Natural killer cell (primary cell): ENCODE results near the gene VAC14. TPM values are rescaled to one million over a fixed set of nuclear protein-coding genes. Genes with fewer than 3 reads are reported as not detected.

ENCODE experiments used
- ATAC-seq, 3 donors: fragments of 150-1000 bp in 2 of 3; fragments of 200-7000 bp in 1 of 3; cut with Tn5 transposase; 1 replicate in 1 of 3; 2 replicates in 2 of 3; pipeline ENCODE4 v1.10.0; 2021; ENCODE audit warnings: mild to moderate bottlenecking in 2 of 3, moderate library complexity in 2 of 3
- DNase-seq, 2 donors: peaks; one replicate each; pipeline versions ENCODE4 v3.0.0 to v3.0.0-alpha.2; 2013 to 2021; ENCODE audit warnings: mixed read lengths in 1 of 2
- H3K27ac ChIP-seq: one replicate; pipeline ENCODE4 v1.5.1; 2013; ENCODE audit warnings: mild to moderate bottlenecking, low read length
- H3K27me3 ChIP-seq: one replicate; pipeline ENCODE4 v1.6.1; 2013; ENCODE audit warnings: low read length; ENCODE audit not compliant: control insufficient read depth, insufficient read depth
- H3K36me3 ChIP-seq: one replicate; pipeline ENCODE4 v1.6.1; 2013; ENCODE audit warnings: low read length; ENCODE audit not compliant: control insufficient read depth, insufficient read depth
- H3K4me1 ChIP-seq: one replicate; pipeline ENCODE4 v1.6.1; 2013; ENCODE audit warnings: low read length; ENCODE audit not compliant: control insufficient read depth, insufficient read depth
- H3K4me3 ChIP-seq: one replicate; pipeline ENCODE4 v1.5.1; 2013; ENCODE audit warnings: low read length
- H3K9me3 ChIP-seq: one replicate; pipeline ENCODE4 v1.6.1; 2013; ENCODE audit warnings: low read length; ENCODE audit not compliant: control insufficient read depth, insufficient read depth
- H3K27ac Mint-ChIP-seq, 2 donors: one replicate each; pipeline ENCODE4 v1.8.0; 2022; ENCODE audit warnings: mild to moderate bottlenecking in 2 of 2, mixed read lengths in 2 of 2, moderate library complexity in 1 of 2
- H3K27me3 Mint-ChIP-seq, 2 donors: one replicate each; pipeline ENCODE4 v1.8.0; 2022; ENCODE audit warnings: low read depth in 2 of 2, mixed read lengths in 2 of 2
- H3K36me3 Mint-ChIP-seq: one replicate; pipeline ENCODE4 v1.8.0; 2022; ENCODE audit warnings: mixed read lengths
- H3K4me1 Mint-ChIP-seq, 2 donors: one replicate each; pipeline ENCODE4 v1.8.0; 2022; ENCODE audit warnings: mixed read lengths in 2 of 2
- H3K4me3 Mint-ChIP-seq: one replicate; pipeline ENCODE4 v1.8.0; 2022; ENCODE audit warnings: mild to moderate bottlenecking, moderate library complexity, mixed read lengths
- H3K9me3 Mint-ChIP-seq, 2 donors: one replicate each; pipeline ENCODE4 v1.8.0; 2022; ENCODE audit warnings: mixed read lengths in 2 of 2
- WGBS: methylation state at CpG from one replicate; pipeline ENCODE4 v1.1.7; 2013; ENCODE audit warnings: missing lambda C conversion rate; ENCODE audit not compliant: insufficient coverage; 5-methylcytosine and 5-hydroxymethylcytosine counted together
- intact Hi-C: fragments of 100-400 bp; cut with micrococcal nuclease; formaldehyde crosslinking; loops from one replicate; pipeline ENCODE4 v1.14.2; 2022
- total RNA-seq, 4 donors: library from RNA; stranded (reverse); fragments of 120-200 nt in 1 of 4; gene quantifications; one replicate each; pipeline versions ENCODE4 v1.2.3 to v1.2.4, GENCODE V29; 2013 to 2022
- TF ChIP-seq, protein P1 (sequence below): fragments of 200-600 bp; IDR thresholded peaks from one replicate; pipeline ENCODE4 v1.8.0; 2022; ENCODE audit warnings: antibody characterized with exemption

VAC14 gene
- total RNA-seq, 3 donors from 2014 or later (not counting 1 experiment from before 2014, with no cell fraction given): 33.9 to 45.6 (median 43.4) TPM

DNA sequence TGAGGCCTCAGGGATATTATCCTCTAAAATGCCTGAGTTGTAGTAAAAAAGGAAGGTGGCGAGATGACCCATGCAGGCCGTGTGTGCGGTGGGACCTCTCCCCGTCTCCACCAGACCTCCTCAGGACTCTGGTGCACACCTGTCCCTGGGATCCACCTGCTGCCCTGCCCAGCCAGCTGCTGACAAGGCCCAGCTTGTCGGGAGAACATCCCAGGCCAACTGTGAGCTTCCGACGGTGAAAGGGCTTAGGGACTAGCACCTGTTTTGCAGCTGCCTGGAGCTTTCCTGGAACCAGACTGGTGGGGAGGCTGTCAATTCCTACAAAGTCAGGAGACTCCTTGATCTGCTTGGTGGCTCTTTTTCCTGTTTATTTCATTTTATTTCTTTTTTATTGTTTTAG is 143.0 kb downstream of the VAC14 start:
- peaks cover 0 to 2% of the 10 kb centered on the region in 2 donors for H3K27me3 Mint-ChIP-seq
- no peak overlapping the region for H3K27ac Mint-ChIP-seq
- TF ChIP-seq, protein P1, sequence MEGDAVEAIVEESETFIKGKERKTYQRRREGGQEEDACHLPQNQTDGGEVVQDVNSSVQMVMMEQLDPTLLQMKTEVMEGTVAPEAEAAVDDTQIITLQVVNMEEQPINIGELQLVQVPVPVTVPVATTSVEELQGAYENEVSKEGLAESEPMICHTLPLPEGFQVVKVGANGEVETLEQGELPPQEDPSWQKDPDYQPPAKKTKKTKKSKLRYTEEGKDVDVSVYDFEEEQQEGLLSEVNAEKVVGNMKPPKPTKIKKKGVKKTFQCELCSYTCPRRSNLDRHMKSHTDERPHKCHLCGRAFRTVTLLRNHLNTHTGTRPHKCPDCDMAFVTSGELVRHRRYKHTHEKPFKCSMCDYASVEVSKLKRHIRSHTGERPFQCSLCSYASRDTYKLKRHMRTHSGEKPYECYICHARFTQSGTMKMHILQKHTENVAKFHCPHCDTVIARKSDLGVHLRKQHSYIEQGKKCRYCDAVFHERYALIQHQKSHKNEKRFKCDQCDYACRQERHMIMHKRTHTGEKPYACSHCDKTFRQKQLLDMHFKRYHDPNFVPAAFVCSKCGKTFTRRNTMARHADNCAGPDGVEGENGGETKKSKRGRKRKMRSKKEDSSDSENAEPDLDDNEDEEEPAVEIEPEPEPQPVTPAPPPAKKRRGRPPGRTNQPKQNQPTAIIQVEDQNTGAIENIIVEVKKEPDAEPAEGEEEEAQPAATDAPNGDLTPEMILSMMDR: no peak
- DNase-seq (no peak), ATAC-seq (no peak)
- no peaks in the 10 kb centered on the region for H3K9me3 Mint-ChIP-seq
- Histone ChIP-seq H3K36me3 (no peaks in the 10 kb centered on the region), H3K27ac (no peak overlapping the region), H3K4me1 (peaks cover 4% of the 10 kb centered on the region), H3K4me3 (no peak overlapping the region), H3K27me3 (no peaks in the 10 kb centered on the region), H3K9me3 (no peaks in the 10 kb centered on the region)
- WGBS: 92% methylated on average over 7 of the region's 7 CpGs
- peaks cover 5 to 6% of the 10 kb centered on the region in 2 donors for H3K4me1 Mint-ChIP-seq
- intact Hi-C loops: loop anchor here (10.0 kb wide), 2 partner anchors 493 to 953 kb away; no protein-coding TSS in a partner anchor
- H3K4me3 Mint-ChIP-seq: no peak overlapping the region
- H3K36me3 Mint-ChIP-seq: no peaks in the 10 kb centered on the region

DNA sequence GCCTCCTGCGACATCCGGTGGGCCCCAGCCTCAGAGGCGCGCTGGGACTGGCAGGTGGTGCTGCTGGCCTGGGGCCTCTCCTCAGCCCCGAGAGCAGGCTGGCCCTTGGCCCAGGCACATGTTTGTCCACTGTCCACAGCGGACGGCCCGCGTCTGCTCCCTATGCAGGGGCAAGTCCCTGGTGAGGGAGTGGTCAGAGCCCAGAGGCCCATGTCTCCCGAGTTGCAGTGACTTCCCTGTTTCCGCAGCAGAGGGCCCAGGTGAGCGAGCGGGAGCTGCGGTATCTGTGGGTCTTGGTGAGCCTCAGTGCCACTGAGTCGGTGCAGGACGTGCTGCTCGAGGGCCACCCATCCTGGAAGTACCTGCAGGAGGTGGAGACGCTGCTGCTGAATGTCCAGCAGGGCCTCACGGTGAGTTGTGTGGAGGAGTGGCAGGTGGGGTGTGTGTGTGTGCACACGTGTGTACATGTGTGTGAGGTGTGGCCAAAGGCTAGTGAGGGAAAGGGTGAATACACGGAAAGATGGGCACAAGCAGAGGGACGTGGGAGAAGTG is 144.2 kb downstream of the VAC14 start:
- H3K27me3 Mint-ChIP-seq: peaks cover 0 to 2% of the 10 kb centered on the region in 2 donors
- H3K27ac ChIP-seq: no peak overlapping the region
- TF ChIP-seq, protein P1: no peak
- H3K4me1 Mint-ChIP-seq: peaks cover 5 to 6% of the 10 kb centered on the region in 2 donors
- no peaks in the 10 kb centered on the region for H3K36me3 Mint-ChIP-seq
- H3K36me3 ChIP-seq: no peaks in the 10 kb centered on the region
- no peak overlapping the region for H3K27ac Mint-ChIP-seq
- no peaks in the 10 kb centered on the region for H3K9me3 Mint-ChIP-seq
- H3K27me3 ChIP-seq: no peaks in the 10 kb centered on the region
- peaks cover 4% of the 10 kb centered on the region for H3K4me1 ChIP-seq
- intact Hi-C loops: loop anchor here (10.0 kb wide), 2 partner anchors 492 to 952 kb away; no protein-coding TSS in a partner anchor
- H3K4me3 ChIP-seq: no peak overlapping the region
- H3K9me3 ChIP-seq: no peaks in the 10 kb centered on the region
- no peak for DNase-seq
- no peak overlapping the region for H3K4me3 Mint-ChIP-seq
- ATAC-seq: no peak
- 79% methylated on average over 22 of the region's 22 CpGs for WGBS

DNA sequence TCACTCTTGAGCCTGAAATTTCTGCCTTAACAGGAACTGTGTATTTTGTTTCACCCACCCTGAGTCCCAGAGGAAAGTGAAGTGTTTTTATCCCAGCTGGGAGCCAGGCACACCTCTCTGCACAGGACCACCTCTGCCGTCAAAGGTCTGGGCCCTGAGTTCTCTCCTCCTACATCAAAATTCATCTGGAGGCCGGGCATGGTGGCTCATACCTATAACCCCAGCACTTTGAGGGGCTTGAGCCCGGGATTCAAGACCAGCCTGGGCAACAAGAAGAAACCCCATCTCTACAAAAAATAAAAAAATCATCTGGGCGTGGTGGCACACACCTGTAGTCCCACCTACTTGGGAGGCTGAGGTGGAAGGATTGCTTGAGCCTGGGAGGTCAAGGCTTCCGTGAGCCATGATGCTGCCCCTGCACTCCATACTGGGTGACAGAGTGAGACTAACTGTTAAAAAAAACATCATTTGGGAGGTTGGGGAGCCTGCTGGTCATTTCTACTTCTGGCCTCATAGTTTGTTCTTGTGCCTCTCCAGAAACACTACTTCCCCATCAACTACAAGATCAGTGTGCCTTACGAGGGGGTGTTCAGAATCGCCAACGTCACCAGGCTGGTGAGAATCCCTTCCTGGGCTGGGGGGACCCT is 144.8 kb downstream of the VAC14 start:
- H3K4me1 ChIP-seq: peaks cover 4% of the 10 kb centered on the region
- Mint-ChIP-seq H3K27me3 (peaks cover 0 to 4% of the 10 kb centered on the region in 2 donors), H3K27ac (no peak overlapping the region), H3K4me3 (no peak overlapping the region), H3K4me1 (peaks cover 5 to 6% of the 10 kb centered on the region in 2 donors), H3K9me3 (no peaks in the 10 kb centered on the region), H3K36me3 (no peaks in the 10 kb centered on the region)
- ATAC-seq (no peak), DNase-seq (no peak)
- H3K4me3 ChIP-seq: no peak overlapping the region
- H3K9me3 ChIP-seq: no peaks in the 10 kb centered on the region
- 87% methylated on average over 7 of the region's 8 CpGs for WGBS
- TF ChIP-seq, protein P1: no peak
- H3K27me3 ChIP-seq: no peaks in the 10 kb centered on the region
- no peak overlapping the region for H3K27ac ChIP-seq
- intact Hi-C loops: loop anchor here (10.0 kb wide), 2 partner anchors 491 to 951 kb away; no protein-coding TSS in a partner anchor
- H3K36me3 ChIP-seq: no peaks in the 10 kb centered on the region
